ENCODE results near the gene BNIP2.

Gene BNIP2

DNA sequence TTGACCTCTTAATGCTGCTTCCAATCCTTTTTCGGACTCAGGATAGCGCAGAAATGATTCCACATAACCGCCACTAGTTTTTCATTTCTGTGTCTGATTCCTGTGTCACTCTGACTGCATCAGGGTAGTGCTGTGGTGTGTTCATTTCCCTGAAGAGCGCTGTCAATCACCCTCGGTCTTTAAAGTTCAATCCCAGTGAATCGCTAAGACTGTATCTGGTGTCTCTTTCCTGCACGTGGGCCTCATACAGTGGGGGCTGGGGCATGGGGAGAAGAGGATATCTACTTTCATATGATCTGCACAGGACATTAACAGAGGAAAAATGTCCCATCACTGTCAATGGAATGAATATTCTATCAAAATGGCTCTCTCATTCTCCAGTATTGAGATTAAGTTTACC, 32.9 kb upstream of the BNIP2 start:
- no peak for DNase-seq (ENCODE audit: low read depth)
- H3K4me3 ChIP-seq (ENCODE audit: control insufficient read depth, low read depth, low read length), result no peak overlapping the region
- TF ChIP-seq, protein P1, sequence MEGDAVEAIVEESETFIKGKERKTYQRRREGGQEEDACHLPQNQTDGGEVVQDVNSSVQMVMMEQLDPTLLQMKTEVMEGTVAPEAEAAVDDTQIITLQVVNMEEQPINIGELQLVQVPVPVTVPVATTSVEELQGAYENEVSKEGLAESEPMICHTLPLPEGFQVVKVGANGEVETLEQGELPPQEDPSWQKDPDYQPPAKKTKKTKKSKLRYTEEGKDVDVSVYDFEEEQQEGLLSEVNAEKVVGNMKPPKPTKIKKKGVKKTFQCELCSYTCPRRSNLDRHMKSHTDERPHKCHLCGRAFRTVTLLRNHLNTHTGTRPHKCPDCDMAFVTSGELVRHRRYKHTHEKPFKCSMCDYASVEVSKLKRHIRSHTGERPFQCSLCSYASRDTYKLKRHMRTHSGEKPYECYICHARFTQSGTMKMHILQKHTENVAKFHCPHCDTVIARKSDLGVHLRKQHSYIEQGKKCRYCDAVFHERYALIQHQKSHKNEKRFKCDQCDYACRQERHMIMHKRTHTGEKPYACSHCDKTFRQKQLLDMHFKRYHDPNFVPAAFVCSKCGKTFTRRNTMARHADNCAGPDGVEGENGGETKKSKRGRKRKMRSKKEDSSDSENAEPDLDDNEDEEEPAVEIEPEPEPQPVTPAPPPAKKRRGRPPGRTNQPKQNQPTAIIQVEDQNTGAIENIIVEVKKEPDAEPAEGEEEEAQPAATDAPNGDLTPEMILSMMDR (IDR thresholded peaks at IDR 0.05; ENCODE audit: control insufficient read depth, insufficient read depth, low read depth, low read length, missing control alignments), result no peak

DNA sequence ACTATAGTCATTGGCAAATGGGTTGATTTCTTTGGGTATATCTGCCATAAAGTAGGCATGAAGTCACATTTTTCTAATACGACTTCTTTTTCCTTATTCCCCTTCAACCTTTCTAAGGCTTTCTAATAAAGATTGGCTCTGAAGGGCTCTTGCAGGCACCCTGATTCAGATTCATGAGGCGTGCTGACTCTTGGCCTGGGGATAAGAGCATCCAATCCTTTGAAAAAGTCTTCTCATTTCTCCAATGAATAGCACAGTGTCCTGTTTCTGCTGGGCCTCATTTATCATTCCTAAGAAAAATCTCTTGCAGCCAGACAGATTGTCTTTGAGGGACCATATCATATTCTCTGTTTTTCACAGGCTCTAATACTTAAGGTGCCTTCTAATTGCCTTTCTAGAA, 32.3 kb upstream of the BNIP2 start:
- no peak for DNase-seq (ENCODE audit: low read depth)
- TF ChIP-seq, protein P1 (IDR thresholded peaks at IDR 0.05; ENCODE audit: control insufficient read depth, insufficient read depth, low read depth, low read length, missing control alignments), result no peak
- H3K4me3 ChIP-seq (ENCODE audit: control insufficient read depth, low read depth, low read length), result no peak overlapping the region

DNA sequence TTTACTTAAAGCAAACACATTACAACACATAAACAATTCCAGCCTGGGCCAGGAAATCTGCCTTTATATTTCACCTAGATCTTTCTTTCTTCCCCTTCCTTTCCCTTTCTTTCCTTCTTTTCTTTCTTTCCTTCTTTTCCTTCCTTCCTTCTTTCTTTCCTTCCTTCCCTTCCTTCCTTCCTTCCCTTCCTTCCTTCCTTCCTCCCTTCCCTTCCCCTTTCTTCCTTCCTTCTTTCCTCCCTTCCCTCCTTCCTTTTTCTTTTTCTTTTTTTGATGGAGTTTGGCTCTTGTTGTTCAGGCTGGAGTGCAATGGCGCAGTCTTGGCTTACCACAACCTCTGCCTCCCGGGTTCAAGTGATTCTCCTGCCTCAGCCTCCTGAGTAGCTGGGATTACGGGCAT, 24.1 kb upstream of the BNIP2 start:
- H3K4me3 ChIP-seq (ENCODE audit: control insufficient read depth, low read depth, low read length), result no peak overlapping the region
- TF ChIP-seq, protein P1 (IDR thresholded peaks at IDR 0.05; ENCODE audit: control insufficient read depth, insufficient read depth, low read depth, low read length, missing control alignments), result no peak
- DNase-seq (ENCODE audit: low read depth), result no peak

DNA sequence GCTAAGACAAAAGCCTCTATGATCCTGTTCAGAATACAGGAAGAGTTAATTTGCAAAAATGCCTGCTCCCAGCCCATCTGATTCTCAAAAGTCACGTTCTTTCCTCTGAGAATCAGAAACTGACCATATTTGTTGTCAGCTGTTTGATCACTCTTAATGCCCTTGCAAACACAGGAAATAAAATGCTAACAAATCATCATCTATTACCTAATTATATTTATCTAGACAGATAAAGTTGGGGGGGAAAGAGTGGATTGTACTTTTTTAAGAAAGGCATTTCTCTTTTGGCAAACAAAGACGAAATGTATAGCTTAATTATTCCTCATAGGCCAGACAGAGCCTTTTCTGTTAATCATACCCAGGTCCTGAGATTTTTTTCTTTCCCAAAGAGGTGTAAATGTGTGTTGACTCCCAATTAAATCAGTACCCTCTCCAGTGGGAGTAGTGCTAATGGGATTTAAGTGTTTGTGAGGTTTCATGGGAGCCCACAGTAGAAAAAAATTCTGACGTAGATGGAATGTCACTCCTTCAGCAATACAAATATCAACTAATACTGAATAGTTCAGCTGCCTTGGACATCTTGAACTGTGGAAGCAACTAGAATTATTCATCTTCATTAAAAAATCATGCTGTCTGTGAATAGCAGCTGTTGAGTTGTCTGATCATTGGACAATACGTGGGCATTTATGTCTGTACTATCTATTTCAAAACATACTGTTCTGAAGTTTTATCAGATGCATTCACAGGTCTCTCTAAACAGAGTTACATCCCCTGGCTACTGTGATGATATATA, 22.5 kb upstream of the BNIP2 start:
- H3K4me3 ChIP-seq (ENCODE audit: control insufficient read depth, low read depth, low read length), result no peak overlapping the region
- TF ChIP-seq, protein P1 (IDR thresholded peaks at IDR 0.05; ENCODE audit: control insufficient read depth, insufficient read depth, low read depth, low read length, missing control alignments), result no peak
- DNase-seq (ENCODE audit: low read depth), result no peak

DNA sequence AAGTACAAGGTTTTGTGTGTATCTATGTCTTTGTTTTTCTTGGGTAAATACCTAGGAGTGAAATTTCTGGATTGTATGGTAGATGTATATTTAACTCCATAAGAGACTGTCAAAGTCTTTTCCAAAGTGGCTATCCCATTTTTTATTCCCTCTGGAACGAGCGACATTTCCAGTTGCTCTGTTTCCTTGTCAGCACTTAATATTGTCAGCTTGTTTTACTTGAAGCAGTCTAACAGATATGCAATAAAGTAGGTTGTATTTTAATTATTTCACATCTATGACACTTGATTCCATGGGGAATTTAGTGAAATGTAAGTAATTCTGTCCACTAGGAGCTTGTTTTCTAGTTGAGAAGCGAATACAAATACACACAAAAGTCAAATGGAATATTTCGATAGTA, 18.5 kb upstream of the BNIP2 start:
- no peak for DNase-seq (ENCODE audit: low read depth)
- no peak overlapping the region for H3K4me3 ChIP-seq (ENCODE audit: control insufficient read depth, low read depth, low read length)
- TF ChIP-seq, protein P1 (IDR thresholded peaks at IDR 0.05; ENCODE audit: control insufficient read depth, insufficient read depth, low read depth, low read length, missing control alignments), result no peak

DNA sequence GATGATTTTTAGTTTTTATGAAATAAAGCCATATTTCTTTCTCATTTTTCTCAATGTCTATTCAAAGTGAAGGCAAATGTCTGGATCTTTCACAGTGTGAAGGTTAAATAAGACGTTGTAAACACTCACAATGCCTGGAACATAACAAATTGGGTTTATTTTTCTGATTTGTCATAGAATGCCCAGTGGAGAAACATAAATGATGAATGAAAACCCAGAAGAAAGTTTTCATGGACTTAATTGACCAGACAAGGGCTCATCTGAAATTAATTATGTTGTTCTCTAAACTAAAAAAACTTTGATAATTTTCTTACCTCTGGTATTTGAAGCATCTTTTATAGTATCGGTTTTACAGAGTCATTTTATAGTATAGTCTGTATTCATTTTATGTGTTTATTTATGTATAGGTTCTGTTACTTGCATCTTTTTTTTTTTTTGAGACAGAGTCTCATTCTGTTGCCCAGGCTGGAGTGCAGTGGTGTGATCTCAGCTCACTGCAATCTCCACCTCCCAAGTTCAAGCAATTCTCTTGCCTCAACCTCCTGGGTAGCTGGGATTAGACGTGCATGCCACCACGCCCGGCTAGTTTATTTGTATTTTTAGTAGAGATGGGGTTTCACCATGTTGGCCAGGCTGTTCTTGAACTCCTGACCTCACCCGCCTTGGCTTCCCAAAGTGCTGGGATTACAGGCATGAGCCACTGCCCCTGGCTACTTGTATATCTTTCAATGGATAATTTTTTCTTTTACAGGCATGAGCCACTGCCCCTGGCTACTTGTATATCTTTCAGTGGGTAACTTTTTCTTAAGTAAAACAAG, 15.1 kb upstream of the BNIP2 start:
- no peak overlapping the region for H3K4me3 ChIP-seq (ENCODE audit: control insufficient read depth, low read depth, low read length)
- TF ChIP-seq, protein P1 (IDR thresholded peaks at IDR 0.05; ENCODE audit: control insufficient read depth, insufficient read depth, low read depth, low read length, missing control alignments), result no peak
- no peak for DNase-seq (ENCODE audit: low read depth)

Measured in AG09309 (cell line).